Transverse colon (tissue), 4 donors: ENCODE measurements around the gene ATP1A2.

Experiments used
- EP300 ChIP-seq: sonication (generic); formaldehyde crosslinking; IDR thresholded peaks from one replicate; pipeline ENCODE4 v1.6.1; 2017; ENCODE audit warnings: antibody characterized with exemption, low read depth
- POLR2A ChIP-seq: fragments of 450-650 bp; IDR thresholded peaks from one replicate; pipeline ENCODE4 v1.6.1; 2016; ENCODE audit warnings: antibody characterized with exemption, mild to moderate bottlenecking, moderate library complexity
- POLR2AphosphoS5 ChIP-seq, 3 donors: sonication (generic); formaldehyde crosslinking; IDR thresholded peaks; one replicate each; pipeline ENCODE4 v1.6.1; 2016; ENCODE audit warnings: antibody characterized with exemption in 3 of 3
- TF ChIP-seq, protein P1 (sequence below), 5 experiments: fragments of 200-600 bp in 3 of 5; fragments of 450-650 bp in 2 of 5; sonication (generic) in 3 of 5; IDR thresholded peaks; 1 replicate in 2 of 5; 2 replicates in 3 of 5; pipeline ENCODE4 v1.5.1; 2016 to 2017; ENCODE audit warnings: antibody characterized with exemption in 5 of 5, inconsistent platforms in 3 of 5, mild to moderate bottlenecking in 2 of 5, moderate library complexity in 1 of 5

DNA sequence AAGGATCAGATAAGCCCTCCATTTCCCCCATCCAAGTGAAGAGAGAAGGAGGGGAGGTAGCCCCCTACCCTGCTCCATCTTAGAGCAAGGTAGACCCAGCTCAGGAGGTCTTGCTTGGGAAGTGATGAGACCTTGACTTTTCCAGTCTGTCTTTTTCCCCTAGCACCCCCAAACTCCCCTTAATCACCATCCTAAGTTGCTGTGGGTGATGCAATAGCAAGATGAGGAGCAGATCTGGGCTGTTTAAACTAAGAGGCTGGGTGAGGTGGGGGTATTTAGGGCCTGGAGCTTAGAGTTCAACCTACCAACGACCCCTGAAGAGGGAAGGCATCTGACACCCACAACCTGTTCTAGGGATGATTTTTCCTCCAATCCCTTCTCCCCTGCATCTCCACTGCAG is 1.7 kb downstream of the ATP1A2 start:
- TF ChIP-seq EP300 (no peak), POLR2A (no peak), POLR2AphosphoS5 (IDR thresholded peaks at IDR 0.05) (no peak)
- TF ChIP-seq, protein P1, sequence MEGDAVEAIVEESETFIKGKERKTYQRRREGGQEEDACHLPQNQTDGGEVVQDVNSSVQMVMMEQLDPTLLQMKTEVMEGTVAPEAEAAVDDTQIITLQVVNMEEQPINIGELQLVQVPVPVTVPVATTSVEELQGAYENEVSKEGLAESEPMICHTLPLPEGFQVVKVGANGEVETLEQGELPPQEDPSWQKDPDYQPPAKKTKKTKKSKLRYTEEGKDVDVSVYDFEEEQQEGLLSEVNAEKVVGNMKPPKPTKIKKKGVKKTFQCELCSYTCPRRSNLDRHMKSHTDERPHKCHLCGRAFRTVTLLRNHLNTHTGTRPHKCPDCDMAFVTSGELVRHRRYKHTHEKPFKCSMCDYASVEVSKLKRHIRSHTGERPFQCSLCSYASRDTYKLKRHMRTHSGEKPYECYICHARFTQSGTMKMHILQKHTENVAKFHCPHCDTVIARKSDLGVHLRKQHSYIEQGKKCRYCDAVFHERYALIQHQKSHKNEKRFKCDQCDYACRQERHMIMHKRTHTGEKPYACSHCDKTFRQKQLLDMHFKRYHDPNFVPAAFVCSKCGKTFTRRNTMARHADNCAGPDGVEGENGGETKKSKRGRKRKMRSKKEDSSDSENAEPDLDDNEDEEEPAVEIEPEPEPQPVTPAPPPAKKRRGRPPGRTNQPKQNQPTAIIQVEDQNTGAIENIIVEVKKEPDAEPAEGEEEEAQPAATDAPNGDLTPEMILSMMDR (IDR thresholded peaks at IDR 0.05) = no peak
